MM.1S (cell line): ENCODE data around the gene SYT13.

ENCODE experiments used
- DNase-seq: peaks from one replicate; pipeline ENCODE4 v3.0.0-alpha.2; 2015
- H2AFZ ChIP-seq: fragments of 300-600 bp; sonication (generic); 2 replicates; pipeline ENCODE4 v1.6.0; 2016; ENCODE audit warnings: antibody characterized with exemption, low read length
- H3F3A ChIP-seq: fragments of 300-600 bp; sonication (generic); 2 replicates; pipeline ENCODE4 v1.6.1; 2016; ENCODE audit warnings: mild to moderate bottlenecking, antibody characterized with exemption, low read length, moderate library complexity, mixed read lengths; ENCODE audit not compliant: insufficient read depth
- H3K27ac ChIP-seq: fragments of 300-600 bp; sonication (generic); 2 replicates; pipeline ENCODE4 v1.5.1; 2016; ENCODE audit warnings: mild to moderate bottlenecking, low read length
- H3K27me3 ChIP-seq: fragments of 300-600 bp; sonication (generic); replicated peaks from 2 replicates; pipeline ENCODE4 v1.6.0; 2016; ENCODE audit warnings: low read length; ENCODE audit not compliant: insufficient read depth
- H3K36me3 ChIP-seq: fragments of 300-600 bp; sonication (generic); replicated peaks from 2 replicates; pipeline ENCODE4 v1.6.1; 2016; ENCODE audit warnings: mild to moderate bottlenecking, low read length, mixed read lengths; ENCODE audit not compliant: insufficient read depth
- H3K4me1 ChIP-seq: fragments of 300-600 bp; sonication (generic); 2 replicates; pipeline ENCODE4 v1.6.1; 2016; ENCODE audit warnings: low read length, mixed read lengths
- H3K4me2 ChIP-seq: fragments of 300-600 bp; sonication (generic); 2 replicates; pipeline ENCODE4 v1.6.0; 2016; ENCODE audit warnings: low read depth, low read length
- H3K4me3 ChIP-seq: fragments of 300-600 bp; sonication (generic); 2 replicates; pipeline ENCODE4 v1.5.1; 2016; ENCODE audit warnings: low read length, mixed read lengths
- H3K79me2 ChIP-seq: fragments of 300-600 bp; sonication (generic); 2 replicates; pipeline ENCODE4 v1.6.1; 2016; ENCODE audit warnings: mixed run types, low read length, mixed read lengths
- H3K9ac ChIP-seq: fragments of 300-600 bp; sonication (generic); 2 replicates; pipeline ENCODE4 v1.6.1; 2016; ENCODE audit warnings: low read length, mixed read lengths
- H3K9me2 ChIP-seq: fragments of 300-600 bp; sonication (generic); replicated peaks from 2 replicates; pipeline ENCODE4 v1.6.1; 2016; ENCODE audit warnings: mild to moderate bottlenecking, low read length, mixed read lengths; ENCODE audit not compliant: insufficient read depth
- H3K9me3 ChIP-seq: fragments of 300-600 bp; sonication (generic); replicated peaks from 2 replicates; pipeline ENCODE4 v1.6.1; 2016; ENCODE audit warnings: mild to moderate bottlenecking, low read length, mixed read lengths; ENCODE audit not compliant: insufficient read depth
- H4K20me1 ChIP-seq: fragments of 300-600 bp; sonication (generic); 2 replicates; pipeline ENCODE4 v1.6.1; 2016; ENCODE audit warnings: mild to moderate bottlenecking, low read length, moderate library complexity, mixed read lengths; ENCODE audit not compliant: insufficient read depth
- CTCF ChIP-seq: fragments of 300-600 bp; sonication (generic); IDR thresholded peaks from 2 replicates; pipeline ENCODE4 v1.5.1; 2016; ENCODE audit warnings: antibody characterized with exemption, low read length, mixed read lengths
- EZH2 ChIP-seq: fragments of 300-600 bp; sonication (generic); optimal IDR thresholded peaks from 2 replicates; pipeline ENCODE3; 2017; ENCODE audit warnings: low read depth, mild to moderate bottlenecking, antibody characterized with exemption, low read length, mixed read lengths
- EZH2phosphoT487 ChIP-seq: fragments of 300-600 bp; sonication (generic); IDR thresholded peaks from 2 replicates; pipeline ENCODE4 v1.6.1; 2018; ENCODE audit warnings: antibody characterized with exemption, low read length

Gene SYT13

GRCh38 chr11:45248501-45249011 lies 37.6 kb downstream of the SYT13 start:
- Histone ChIP-seq H3K9ac (no peak overlapping the region), H3K36me3 (no peaks in the 10 kb centered on the region), H3K4me2 (no peak overlapping the region), H3K4me1 (no peaks in the 10 kb centered on the region), H3K27ac (no peak overlapping the region), H3K9me3 (no peaks in the 10 kb centered on the region), H3K79me2 (no peaks in the 10 kb centered on the region), H3F3A (no peaks in the 10 kb centered on the region), H4K20me1 (no peaks in the 10 kb centered on the region), H2AFZ (no peak overlapping the region), H3K9me2 (no peaks in the 10 kb centered on the region), H3K4me3 (no peak overlapping the region), H3K27me3 (no peaks in the 10 kb centered on the region)
- no peak for DNase-seq
- TF ChIP-seq EZH2, result no peak
- TF ChIP-seq CTCF, result no peak
- no peak for TF ChIP-seq EZH2phosphoT487

- no peaks in the 10 kb centered on the region for H3K27me3 ChIP-seq
- DNase-seq, result no peak
These were observed 38.7 kb downstream of the SYT13 start for GRCh38 chr11:45247433-45247832.

GRCh38 chr11:45246241-45246640 lies 39.9 kb downstream of the SYT13 start:
- no peaks in the 10 kb centered on the region for H3F3A ChIP-seq
- no peaks in the 10 kb centered on the region for H3K9me2 ChIP-seq
- H3K79me2 ChIP-seq, result no peaks in the 10 kb centered on the region
- no peak overlapping the region for H3K27ac ChIP-seq
- no peak overlapping the region for H3K9ac ChIP-seq
- no peaks in the 10 kb centered on the region for H3K27me3 ChIP-seq
- H2AFZ ChIP-seq, result no peak overlapping the region
- no peak overlapping the region for H3K4me3 ChIP-seq
- no peaks in the 10 kb centered on the region for H3K4me1 ChIP-seq
- no peak for DNase-seq
- no peaks in the 10 kb centered on the region for H4K20me1 ChIP-seq
- no peaks in the 10 kb centered on the region for H3K9me3 ChIP-seq
- H3K36me3 ChIP-seq, result no peaks in the 10 kb centered on the region
- TF ChIP-seq EZH2phosphoT487 (no peak), CTCF (no peak), EZH2 (no peak)
- no peak overlapping the region for H3K4me2 ChIP-seq

More at GRCh38 chr11:45247433-45247832, 38.7 kb downstream of the SYT13 start:
- H3F3A ChIP-seq, result no peaks in the 10 kb centered on the region
- no peak for TF ChIP-seq EZH2
- no peak for TF ChIP-seq EZH2phosphoT487
- TF ChIP-seq CTCF, result no peak
- no peaks in the 10 kb centered on the region for H3K79me2 ChIP-seq
- H3K4me3 ChIP-seq, result no peak overlapping the region
- no peak overlapping the region for H3K27ac ChIP-seq
- H4K20me1 ChIP-seq, result no peaks in the 10 kb centered on the region
- H3K36me3 ChIP-seq, result no peaks in the 10 kb centered on the region
- no peaks in the 10 kb centered on the region for H3K9me2 ChIP-seq
- H3K4me2 ChIP-seq, result no peak overlapping the region
- no peaks in the 10 kb centered on the region for H3K9me3 ChIP-seq
- H3K9ac ChIP-seq, result no peak overlapping the region
- H3K4me1 ChIP-seq, result no peaks in the 10 kb centered on the region
- no peak overlapping the region for H2AFZ ChIP-seq
